Jurkat, Clone E6-1 (cell line): ENCODE results near the gene ITIH6. TPM values are rescaled to one million over a fixed set of nuclear protein-coding genes. Genes with fewer than 3 reads are reported as not detected.
"Not testable (repeated sequence)": the region's sequence is repeated elsewhere in the genome, so short reads cannot be mapped to it uniquely, and the experiment has no call there.

Experiments used
- DNase-seq: peaks from one replicate; pipeline ENCODE4 v3.0.0-alpha.2; 2011; ENCODE audit warnings: low read depth, low spot score
- H3K4me3 ChIP-seq: 2 replicates; pipeline ENCODE4 v1.5.1; 2011; ENCODE audit warnings: mild to moderate bottlenecking, low read length, control low read depth, moderate library complexity
- polyA plus RNA-seq: library from polyadenylated mRNA; unstranded; fragments of >200 nt; gene quantifications from one replicate; pipeline ENCODE4 v1.2.1, GENCODE V29; 2012; ENCODE audit warnings: missing spikeins; ENCODE audit not compliant: insufficient read length, insufficient read depth

The ITIH6 gene, protein sequence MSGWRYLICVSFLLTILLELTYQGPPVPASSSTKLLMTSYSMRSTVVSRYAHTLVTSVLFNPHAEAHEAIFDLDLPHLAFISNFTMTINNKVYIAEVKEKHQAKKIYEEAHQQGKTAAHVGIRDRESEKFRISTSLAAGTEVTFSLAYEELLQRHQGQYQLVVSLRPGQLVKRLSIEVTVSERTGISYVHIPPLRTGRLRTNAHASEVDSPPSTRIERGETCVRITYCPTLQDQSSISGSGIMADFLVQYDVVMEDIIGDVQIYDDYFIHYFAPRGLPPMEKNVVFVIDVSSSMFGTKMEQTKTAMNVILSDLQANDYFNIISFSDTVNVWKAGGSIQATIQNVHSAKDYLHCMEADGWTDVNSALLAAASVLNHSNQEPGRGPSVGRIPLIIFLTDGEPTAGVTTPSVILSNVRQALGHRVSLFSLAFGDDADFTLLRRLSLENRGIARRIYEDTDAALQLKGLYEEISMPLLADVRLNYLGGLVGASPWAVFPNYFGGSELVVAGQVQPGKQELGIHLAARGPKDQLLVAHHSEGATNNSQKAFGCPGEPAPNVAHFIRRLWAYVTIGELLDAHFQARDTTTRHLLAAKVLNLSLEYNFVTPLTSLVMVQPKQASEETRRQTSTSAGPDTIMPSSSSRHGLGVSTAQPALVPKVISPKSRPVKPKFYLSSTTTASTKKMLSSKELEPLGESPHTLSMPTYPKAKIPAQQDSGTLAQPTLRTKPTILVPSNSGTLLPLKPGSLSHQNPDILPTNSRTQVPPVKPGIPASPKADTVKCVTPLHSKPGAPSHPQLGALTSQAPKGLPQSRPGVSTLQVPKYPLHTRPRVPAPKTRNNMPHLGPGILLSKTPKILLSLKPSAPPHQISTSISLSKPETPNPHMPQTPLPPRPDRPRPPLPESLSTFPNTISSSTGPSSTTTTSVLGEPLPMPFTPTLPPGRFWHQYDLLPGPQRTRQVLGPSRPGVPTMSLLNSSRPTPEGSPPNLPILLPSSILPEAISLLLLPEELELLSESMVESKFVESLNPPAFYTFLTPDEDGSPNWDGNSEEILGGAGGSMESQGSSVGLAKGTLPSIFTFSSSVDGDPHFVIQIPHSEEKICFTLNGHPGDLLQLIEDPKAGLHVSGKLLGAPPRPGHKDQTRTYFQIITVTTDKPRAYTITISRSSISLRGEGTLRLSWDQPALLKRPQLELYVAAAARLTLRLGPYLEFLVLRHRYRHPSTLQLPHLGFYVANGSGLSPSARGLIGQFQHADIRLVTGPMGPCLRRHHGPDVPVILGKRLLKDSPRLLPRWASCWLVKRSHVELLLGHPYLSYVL
- not detected for polyA plus RNA-seq

- no peak within 1 kb of the TSS for H3K4me3 ChIP-seq
- no peak for DNase-seq
Measured at GRCh38 chrX:54798137-54798536, at the start of gene ITIH6. ITIH6 (minus strand) TSS chrX:54798255; CDS start chrX:54798210, 45 bp downstream.

DNA sequence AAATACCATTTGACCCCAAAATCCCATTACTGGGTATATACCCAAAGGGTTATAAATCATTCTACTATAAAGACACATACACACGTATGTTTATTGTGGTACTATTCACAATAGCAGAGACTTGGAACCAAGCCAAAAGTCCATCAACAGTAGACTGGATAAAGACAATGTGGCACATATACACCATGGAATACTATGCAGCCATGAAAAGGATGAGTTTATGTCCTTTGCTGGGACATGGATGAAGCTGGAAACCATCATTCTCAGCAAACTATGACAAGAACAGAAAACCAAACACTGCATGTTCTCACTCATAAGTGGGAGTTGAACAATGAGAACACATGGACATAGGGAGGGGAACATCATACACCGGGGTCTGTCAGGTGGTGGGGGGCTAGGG lies 49.6 kb upstream of the ITIH6 start:
- H3K4me3 ChIP-seq, DNase-seq: not testable (repeated sequence)

DNA sequence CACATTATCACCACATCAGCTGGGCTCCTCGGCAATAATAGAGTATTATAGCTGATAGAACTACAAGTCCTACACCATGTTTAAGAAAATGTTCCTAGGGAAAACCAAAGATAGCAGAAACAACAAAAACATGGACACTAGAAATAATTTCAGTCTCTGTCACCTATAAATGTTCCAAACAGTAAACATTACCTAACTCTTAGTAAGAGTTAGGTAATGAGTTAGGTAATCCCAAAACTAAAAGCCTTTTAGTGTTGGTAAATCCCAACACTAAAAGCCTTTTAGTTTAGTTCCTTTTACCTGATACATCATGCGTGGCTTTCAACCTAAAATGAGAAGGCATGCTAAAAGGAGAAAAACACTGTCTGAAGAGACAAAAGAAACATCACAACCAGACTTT lies 45.0 kb upstream of the ITIH6 start:
- no peak for DNase-seq
- H3K4me3 ChIP-seq, result no peak overlapping the region

GRCh38 chrX:54842607-54843006 lies 44.6 kb upstream of the ITIH6 start:
- H3K4me3 ChIP-seq, result no peak overlapping the region

GRCh38 chrX:54841184-54841874 lies 43.3 kb upstream of the ITIH6 start:
- not testable (repeated sequence) for H3K4me3 ChIP-seq, DNase-seq

More at GRCh38 chrX:54842607-54843006, 44.6 kb upstream of the ITIH6 start:
- no peak for DNase-seq

GRCh38 chrX:54838583-54838982 lies 40.5 kb upstream of the ITIH6 start:
- DNase-seq, result no peak
- no peak overlapping the region for H3K4me3 ChIP-seq

- DNase-seq, result no peak
- no peak overlapping the region for H3K4me3 ChIP-seq
Measured at GRCh38 chrX:54826598-54826997, 28.5 kb upstream of the ITIH6 start.

GRCh38 chrX:54825716-54826438 lies 27.8 kb upstream of the ITIH6 start:
- DNase-seq, result no peak
- no peak overlapping the region for H3K4me3 ChIP-seq

DNA sequence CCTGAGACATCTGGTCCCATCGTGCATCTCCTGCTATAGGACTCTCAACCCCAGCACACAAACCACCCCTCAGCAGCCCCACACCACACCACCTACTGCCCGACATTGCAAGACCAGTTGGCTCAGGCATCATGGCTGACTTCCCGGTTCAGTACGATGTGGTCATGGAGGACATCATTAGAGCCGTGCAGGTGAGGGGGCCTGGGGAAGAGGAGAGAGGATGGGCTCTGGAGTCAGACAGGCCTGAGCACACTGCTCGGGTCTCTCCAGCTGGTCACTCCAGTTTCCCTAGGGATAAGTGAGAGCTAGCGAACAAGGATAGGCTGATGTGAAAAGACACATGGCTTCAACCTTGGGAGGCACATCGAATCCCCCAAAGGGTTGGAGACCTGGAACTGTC lies 26.7 kb upstream of the ITIH6 start:
- DNase-seq, result no peak

DNA sequence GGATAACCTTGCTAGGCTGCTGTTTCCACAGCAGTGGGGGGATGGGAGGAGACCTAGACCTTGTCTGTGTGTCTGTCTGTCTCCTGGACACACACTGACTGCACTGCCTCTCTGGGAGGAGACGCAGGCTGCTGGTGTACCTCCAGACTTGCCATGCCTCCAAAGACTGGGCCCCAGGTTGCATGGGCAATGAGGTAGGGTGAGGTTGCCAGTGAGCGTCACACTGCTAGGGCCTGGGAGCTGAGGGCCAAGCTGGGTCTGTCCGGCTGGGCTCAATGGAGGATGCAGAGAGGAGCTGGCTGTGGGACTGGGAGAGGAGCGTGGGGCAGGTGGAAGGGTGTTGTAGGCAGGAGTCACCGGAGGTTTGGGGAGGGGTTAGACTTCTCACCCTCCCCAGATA lies 26.1 kb upstream of the ITIH6 start:
- H3K4me3 ChIP-seq, result no peak overlapping the region
- DNase-seq, result no peak

More for the DNA sequence above, 26.7 kb upstream of the ITIH6 start:
- H3K4me3 ChIP-seq, result no peak overlapping the region

- no peak for DNase-seq
Measured at GRCh38 chrX:54821310-54821709, 23.3 kb upstream of the ITIH6 start.

DNA sequence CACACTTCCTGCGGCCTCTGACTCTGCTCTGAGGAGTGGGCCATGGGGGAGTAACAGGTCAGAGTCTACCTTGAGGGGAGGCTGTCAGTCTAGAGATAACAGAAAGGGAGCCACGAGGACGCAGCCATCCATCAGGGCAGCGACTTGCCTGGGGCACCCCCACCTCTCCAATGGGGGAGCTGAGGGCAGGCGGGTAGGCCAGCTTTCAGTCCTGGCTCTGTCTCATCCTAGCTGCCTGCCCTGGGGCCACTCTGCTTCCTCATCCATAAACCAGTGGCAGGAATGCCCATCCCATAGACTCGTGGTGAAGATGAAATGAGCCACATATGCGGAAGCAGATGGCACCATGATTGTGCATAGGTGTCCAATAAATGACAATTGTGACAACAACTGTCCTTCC lies 22.7 kb upstream of the ITIH6 start:
- H3K4me3 ChIP-seq, result no peak overlapping the region
- DNase-seq, result no peak

More at GRCh38 chrX:54821310-54821709, 23.3 kb upstream of the ITIH6 start:
- no peak overlapping the region for H3K4me3 ChIP-seq

DNA sequence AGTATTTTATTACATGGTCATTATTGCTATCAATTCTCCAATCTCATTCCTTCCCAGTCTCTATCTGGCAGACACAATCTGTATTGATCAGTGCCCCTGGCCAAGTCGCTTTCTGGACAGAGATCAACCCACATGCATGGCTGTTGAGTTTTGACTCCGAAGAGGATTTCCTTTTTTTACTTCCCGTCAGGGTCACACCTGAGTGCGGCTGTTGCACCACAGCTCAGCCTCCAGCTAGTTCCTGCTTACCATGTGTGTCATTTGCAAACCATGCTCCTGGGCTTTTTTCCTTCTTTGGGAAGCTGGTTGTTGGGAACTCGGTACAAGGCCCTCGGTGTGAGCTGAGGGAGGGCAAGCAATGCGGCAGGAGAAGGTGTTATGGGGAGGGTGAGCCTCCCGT lies 21.1 kb upstream of the ITIH6 start:
- no peak overlapping the region for H3K4me3 ChIP-seq
- no peak for DNase-seq

DNA sequence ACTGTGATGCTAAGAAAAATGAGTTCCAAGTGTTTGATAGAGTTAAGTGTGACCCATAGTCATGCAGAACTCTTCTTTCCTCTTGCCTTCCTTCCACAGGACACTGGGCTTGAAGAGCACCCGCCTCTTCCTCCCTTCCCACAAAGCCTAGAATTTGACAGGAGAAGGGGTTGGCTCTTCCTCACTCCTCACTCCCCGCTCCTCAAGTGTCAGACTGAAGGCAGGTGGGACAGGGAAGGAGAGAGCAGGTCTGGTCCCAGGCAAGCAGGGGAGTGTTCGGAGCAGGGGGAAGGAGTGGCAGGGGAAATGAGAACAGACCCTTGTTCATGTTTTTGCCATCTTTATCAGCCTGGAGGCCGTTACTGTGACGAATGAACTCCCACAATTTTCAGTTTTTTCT lies 20.2 kb upstream of the ITIH6 start:
- H3K4me3 ChIP-seq, result no peak overlapping the region
- no peak for DNase-seq

- no peak overlapping the region for H3K4me3 ChIP-seq
- no peak for DNase-seq
Measured at GRCh38 chrX:54817220-54817820, 19.3 kb upstream of the ITIH6 start.

- no peak for DNase-seq
- no peak overlapping the region for H3K4me3 ChIP-seq
Measured at GRCh38 chrX:54812306-54812705, 14.3 kb upstream of the ITIH6 start.

DNA sequence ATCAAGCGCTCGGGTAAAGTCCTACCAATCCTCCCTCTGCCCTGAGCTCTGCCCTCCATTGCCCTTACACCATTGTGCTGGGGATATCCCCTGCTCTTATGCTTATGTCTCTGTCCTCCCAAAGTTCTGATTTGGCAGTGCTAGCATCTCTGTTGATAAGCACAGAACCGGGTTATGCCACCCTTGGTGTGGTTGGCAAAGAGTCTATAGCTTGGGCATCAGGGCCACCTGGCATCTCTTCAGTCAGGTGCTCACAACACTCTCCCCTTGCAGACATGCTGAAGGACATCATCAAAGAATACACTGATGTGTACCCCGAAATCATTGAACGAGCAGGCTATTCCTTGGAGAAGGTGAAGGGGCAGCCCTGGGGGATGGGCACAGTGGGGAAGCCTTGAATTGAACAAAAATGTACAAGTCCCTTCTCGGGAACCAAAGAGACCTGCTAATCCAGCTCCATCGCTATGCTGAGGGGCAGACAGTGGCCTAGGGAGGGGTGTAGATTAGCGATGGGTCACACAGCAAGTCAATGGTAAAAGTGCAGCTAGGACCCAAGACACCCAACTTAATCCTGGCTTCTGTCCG lies 13.3 kb upstream of the ITIH6 start:
- H3K4me3 ChIP-seq, result no peak overlapping the region
- DNase-seq, result no peak
